ENCODE data around the gene ANKRD33B. TPM values are rescaled to one million over a fixed set of nuclear protein-coding genes. Genes with fewer than 3 reads are reported as not detected.

The ANKRD33B gene
- total and polyA plus RNA-seq, 2 experiments from 2014 or later, result 0.71 to 1.5 TPM

DNA sequence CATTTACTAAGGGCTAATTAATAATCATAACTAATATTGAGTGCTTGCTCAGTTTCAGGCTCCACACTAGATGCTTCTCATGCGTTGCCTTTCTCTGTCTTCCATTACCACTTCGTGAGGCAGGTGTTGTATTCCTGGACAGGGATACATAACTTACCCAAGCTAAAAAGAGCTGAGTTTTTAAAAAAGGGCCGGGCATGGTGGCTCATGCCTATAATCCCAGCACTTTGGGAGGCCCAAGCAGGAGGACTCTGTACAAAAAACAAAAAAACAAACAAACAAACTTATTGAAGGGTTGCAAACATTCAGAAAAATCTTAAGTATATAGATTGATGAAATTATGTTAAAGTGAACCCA lies 12.1 kb upstream of the ANKRD33B start:
- in situ Hi-C loops (cut with MboI), result no loop called here
- no peaks in the 10 kb centered on the region for H3K36me3 ChIP-seq (ENCODE audit: low read depth)
- H4K20me1 ChIP-seq (ENCODE audit: insufficient read depth), result no peaks in the 10 kb centered on the region
- TF ChIP-seq EZH2 (IDR thresholded peaks at IDR 0.05; ENCODE audit: insufficient read depth, poor library complexity, severe bottlenecking) (no peak), EZH2phosphoT487 (IDR thresholded peaks at IDR 0.05; ENCODE audit: insufficient read depth, low read depth) (no peak)
- H3K9ac ChIP-seq, result peak overlapping the region; percentile 68
- H3F3A ChIP-seq (ENCODE audit: insufficient read depth), result peaks cover 16% of the 10 kb centered on the region; the same call in 1 of the 2 replicates
- H3K9me2 ChIP-seq (ENCODE audit: insufficient read depth), result no peaks in the 10 kb centered on the region
- H3K4me2 ChIP-seq (ENCODE audit: unreplicated experiment), result peak overlapping the region; percentile 54
- DNase-seq, result no peak
- peak overlapping the region; percentile 87 for H3K27ac ChIP-seq
- no peaks in the 10 kb centered on the region for H3K27me3 ChIP-seq (replicated peaks; ENCODE audit: insufficient read depth)
- H3K4me3 ChIP-seq, result peak overlapping the region; percentile 19; the same call in 1 of the 2 replicates
- peaks cover 40% of the 10 kb centered on the region for H3K4me1 ChIP-seq (ENCODE audit: insufficient read depth)
- WGBS, 2 experiments (ENCODE audit: low coverage in 1 of 2, low lambda C conversion rate in 2 of 2, missing lambda C conversion rate in 2 of 2), result 95 to 96% methylated on average over 3 of the region's 3 CpGs
- no peaks in the 10 kb centered on the region for H3K9me3 ChIP-seq (ENCODE audit: low read depth)
- no peaks in the 10 kb centered on the region for H3K79me2 ChIP-seq (ENCODE audit: insufficient read depth)
- no peak overlapping the region for H2AFZ ChIP-seq

DNA sequence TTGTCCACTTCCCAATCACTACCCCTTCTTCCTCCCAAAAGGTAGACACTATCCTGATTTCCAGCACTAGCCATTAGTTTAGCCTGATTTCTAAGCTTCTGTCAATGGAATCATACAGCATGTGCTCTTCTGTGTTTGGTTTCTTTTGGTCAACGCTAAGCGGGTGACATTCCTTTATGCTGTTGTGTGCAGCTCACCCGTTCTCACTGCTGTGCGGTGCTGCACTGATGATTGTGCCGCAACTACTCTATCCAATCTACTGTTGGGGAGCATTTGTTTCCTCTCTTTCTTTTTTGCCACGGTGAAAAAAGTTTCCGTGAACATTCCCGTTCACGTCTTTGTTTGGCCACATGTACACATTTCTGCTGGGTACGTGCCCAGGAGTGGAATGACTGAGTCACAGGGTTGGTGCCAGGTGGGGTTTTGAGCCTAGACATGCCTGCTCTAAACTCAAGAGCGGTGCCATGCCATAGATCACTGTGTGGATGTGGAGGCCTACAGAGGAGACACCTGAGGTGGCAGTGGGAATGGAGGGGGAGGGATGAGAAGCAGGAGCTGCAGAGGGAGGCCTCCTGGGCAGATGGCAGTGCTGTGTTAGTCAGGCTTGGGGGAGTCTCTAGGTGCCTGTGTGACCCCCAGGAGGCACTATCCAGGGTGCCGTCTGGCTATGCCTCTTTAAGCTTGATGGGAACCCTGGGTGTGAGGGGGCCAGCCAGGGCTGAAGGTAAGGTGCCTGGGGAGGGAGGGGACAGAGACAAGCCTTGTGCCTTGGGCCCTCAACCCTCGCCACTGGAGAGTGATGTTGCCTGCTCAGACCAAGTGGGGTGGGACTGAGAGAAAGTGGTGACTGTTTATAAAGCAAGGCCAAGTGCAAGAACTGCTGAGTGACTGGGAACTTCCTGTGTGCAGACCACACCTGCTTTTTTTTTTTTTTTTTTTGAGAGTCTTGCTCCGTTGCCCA lies 11.4 kb upstream of the ANKRD33B start:
- Histone ChIP-seq H3K9me3 (ENCODE audit: low read depth) (no peaks in the 10 kb centered on the region), H4K20me1 (ENCODE audit: insufficient read depth) (no peaks in the 10 kb centered on the region), H2AFZ (no peak overlapping the region), H3K4me2 (ENCODE audit: unreplicated experiment) (no peak overlapping the region), H3F3A (ENCODE audit: insufficient read depth) (peaks cover 16% of the 10 kb centered on the region; the same call in 1 of the 2 replicates), H3K79me2 (ENCODE audit: insufficient read depth) (no peaks in the 10 kb centered on the region), H3K27me3 (replicated peaks; ENCODE audit: insufficient read depth) (no peaks in the 10 kb centered on the region), H3K36me3 (ENCODE audit: low read depth) (no peaks in the 10 kb centered on the region), H3K9me2 (ENCODE audit: insufficient read depth) (no peaks in the 10 kb centered on the region), H3K4me1 (ENCODE audit: insufficient read depth) (peaks cover 47% of the 10 kb centered on the region), H3K27ac (peak overlapping the region; percentile 87), H3K4me3 (no peak overlapping the region), H3K9ac (peak overlapping the region; percentile 68; the same call in 1 of the 2 replicates)
- 92 to 95% methylated on average over 14 of the region's 14 CpGs for WGBS, 2 experiments (ENCODE audit: low coverage in 1 of 2, low lambda C conversion rate in 2 of 2, missing lambda C conversion rate in 2 of 2)
- TF ChIP-seq EZH2phosphoT487 (IDR thresholded peaks at IDR 0.05; ENCODE audit: insufficient read depth, low read depth) (no peak), EZH2 (IDR thresholded peaks at IDR 0.05; ENCODE audit: insufficient read depth, poor library complexity, severe bottlenecking) (no peak)
- in situ Hi-C loops (cut with MboI), result no loop called here
- DNase-seq, result no peak

DNA sequence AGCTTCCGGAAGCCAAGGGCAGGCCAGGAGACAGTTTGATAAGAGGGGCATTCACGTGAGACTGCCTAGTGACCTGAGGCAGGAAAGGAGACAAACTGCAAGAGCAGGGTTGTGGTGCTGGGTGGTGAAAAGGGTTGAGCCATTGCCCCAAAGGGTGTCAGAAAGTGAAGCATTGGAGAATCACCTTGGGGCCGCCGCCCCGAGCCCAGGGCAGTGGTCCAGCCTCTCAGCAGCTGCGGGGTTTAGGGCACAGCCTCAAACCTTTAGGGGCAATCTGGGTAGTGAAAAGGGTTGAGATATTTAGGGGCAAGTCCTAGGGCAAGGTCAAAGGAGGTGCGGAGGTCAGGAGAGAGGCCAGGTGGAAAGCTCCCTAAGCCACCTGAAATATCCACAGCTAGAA lies 10.4 kb upstream of the ANKRD33B start:
- Histone ChIP-seq H3K9ac (no peak overlapping the region), H3K4me2 (ENCODE audit: unreplicated experiment) (no peak overlapping the region), H3K9me2 (ENCODE audit: insufficient read depth) (no peaks in the 10 kb centered on the region), H3K4me1 (ENCODE audit: insufficient read depth) (peaks cover 53% of the 10 kb centered on the region), H3K79me2 (ENCODE audit: insufficient read depth) (no peaks in the 10 kb centered on the region), H3K27ac (no peak overlapping the region), H2AFZ (no peak overlapping the region), H3K4me3 (no peak overlapping the region), H3F3A (ENCODE audit: insufficient read depth) (peaks cover 16% of the 10 kb centered on the region; the same call in 1 of the 2 replicates), H3K36me3 (ENCODE audit: low read depth) (no peaks in the 10 kb centered on the region), H4K20me1 (ENCODE audit: insufficient read depth) (no peaks in the 10 kb centered on the region), H3K9me3 (ENCODE audit: low read depth) (no peaks in the 10 kb centered on the region), H3K27me3 (replicated peaks; ENCODE audit: insufficient read depth) (no peaks in the 10 kb centered on the region)
- 96 to 98% methylated on average over 7 of the region's 7 CpGs for WGBS, 2 experiments (ENCODE audit: low coverage in 1 of 2, low lambda C conversion rate in 2 of 2, missing lambda C conversion rate in 2 of 2)
- DNase-seq, result no peak
- TF ChIP-seq EZH2 (IDR thresholded peaks at IDR 0.05; ENCODE audit: insufficient read depth, poor library complexity, severe bottlenecking) (no peak), EZH2phosphoT487 (IDR thresholded peaks at IDR 0.05; ENCODE audit: insufficient read depth, low read depth) (no peak)
- in situ Hi-C loops (cut with MboI), result no loop called here

DNA sequence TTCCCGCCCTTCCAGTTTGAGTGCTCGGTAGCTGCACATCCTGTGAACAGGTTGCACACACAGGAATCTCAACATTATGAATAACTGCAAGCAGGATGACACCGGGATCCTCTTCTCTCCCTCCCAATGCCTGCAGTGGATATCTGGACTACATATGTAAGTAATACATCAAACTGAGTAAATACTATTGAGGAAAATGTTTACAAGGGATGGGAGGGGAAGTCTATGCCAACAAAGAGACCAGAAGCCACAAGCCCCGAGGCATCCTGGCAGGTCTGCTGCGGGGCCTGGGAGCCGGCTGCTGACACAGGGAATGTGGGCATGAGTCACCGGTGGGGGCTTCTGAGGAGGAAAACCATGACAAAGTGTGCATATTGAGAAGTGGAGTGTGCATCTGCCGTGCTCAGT lies 8.6 kb upstream of the ANKRD33B start:
- DNase-seq, result peak; percentile 90
- no peaks in the 10 kb centered on the region for H3K79me2 ChIP-seq (ENCODE audit: insufficient read depth)
- peaks cover 49% of the 10 kb centered on the region for H3K4me1 ChIP-seq (ENCODE audit: insufficient read depth)
- H3F3A ChIP-seq (ENCODE audit: insufficient read depth), result peaks cover 16% of the 10 kb centered on the region; the same call in 1 of the 2 replicates
- no peaks in the 10 kb centered on the region for H4K20me1 ChIP-seq (ENCODE audit: insufficient read depth)
- no peaks in the 10 kb centered on the region for H3K27me3 ChIP-seq (replicated peaks; ENCODE audit: insufficient read depth)
- H3K9me3 ChIP-seq (ENCODE audit: low read depth), result no peaks in the 10 kb centered on the region
- no peak overlapping the region for H2AFZ ChIP-seq
- H3K27ac ChIP-seq, result peak overlapping the region; percentile 70
- in situ Hi-C loops (cut with MboI), result no loop called here
- H3K9me2 ChIP-seq (ENCODE audit: insufficient read depth), result no peaks in the 10 kb centered on the region
- no peak overlapping the region for H3K9ac ChIP-seq
- 25 to 26% methylated on average over 8 of the region's 8 CpGs for WGBS, 2 experiments (ENCODE audit: low coverage in 1 of 2, low lambda C conversion rate in 2 of 2, missing lambda C conversion rate in 2 of 2)
- H3K36me3 ChIP-seq (ENCODE audit: low read depth), result no peaks in the 10 kb centered on the region
- H3K4me2 ChIP-seq (ENCODE audit: unreplicated experiment), result peak overlapping the region; percentile 25
- no peak overlapping the region for H3K4me3 ChIP-seq
- TF ChIP-seq EZH2 (IDR thresholded peaks at IDR 0.05; ENCODE audit: insufficient read depth, poor library complexity, severe bottlenecking) (no peak), EZH2phosphoT487 (IDR thresholded peaks at IDR 0.05; ENCODE audit: insufficient read depth, low read depth) (no peak)
